Measurements from ENCODE around the gene RAB9B.

Gene RAB9B

GRCh38 chrX:103811858-103812257 lies 20.2 kb downstream of the RAB9B start:
- DNase-seq (ENCODE audit: low spot score) (no peak), FAIRE-seq (no peak)

- FAIRE-seq (no peak), DNase-seq (ENCODE audit: low spot score) (no peak)
Measured at GRCh38 chrX:103806862-103807474, 25.1 kb downstream of the RAB9B start.

GRCh38 chrX:103805860-103806259 lies 26.2 kb downstream of the RAB9B start:
- DNase-seq (ENCODE audit: low spot score) (no peak), FAIRE-seq (no peak)

GRCh38 chrX:103800318-103800717 lies 31.7 kb downstream of the RAB9B start:
- FAIRE-seq = no peak
- no peak for DNase-seq (ENCODE audit: low spot score)

GRCh38 chrX:103797691-103798090 lies 34.4 kb downstream of the RAB9B start:
- no peak for FAIRE-seq
- no peak for DNase-seq (ENCODE audit: low spot score)

GRCh38 chrX:103794119-103794518 lies 37.9 kb downstream of the RAB9B start:
- no peak for FAIRE-seq
- DNase-seq (ENCODE audit: low spot score) = no peak

GRCh38 chrX:103793545-103793940 lies 38.5 kb downstream of the RAB9B start:
- DNase-seq (ENCODE audit: low spot score) (no peak), FAIRE-seq (no peak)

GRCh38 chrX:103792916-103793544 lies 39.0 kb downstream of the RAB9B start:
- DNase-seq (ENCODE audit: low spot score) = no peak
- FAIRE-seq = no peak

GRCh38 chrX:103791826-103792485 lies 40.1 kb downstream of the RAB9B start:
- FAIRE-seq (no peak), DNase-seq (ENCODE audit: low spot score) (no peak)

GRCh38 chrX:103791228-103791627 lies 40.8 kb downstream of the RAB9B start:
- no peak for DNase-seq (ENCODE audit: low spot score)
- no peak for FAIRE-seq

- FAIRE-seq (no peak), DNase-seq (ENCODE audit: low spot score) (no peak)
Measured at GRCh38 chrX:103789004-103789403, 43.1 kb downstream of the RAB9B start.

- FAIRE-seq (no peak), DNase-seq (ENCODE audit: low spot score) (no peak)
Measured at GRCh38 chrX:103783971-103784370, 48.1 kb downstream of the RAB9B start.

GRCh38 chrX:103783196-103783595 lies 48.9 kb downstream of the RAB9B start:
- DNase-seq (ENCODE audit: low spot score) (no peak), FAIRE-seq (no peak)

- FAIRE-seq (no peak), DNase-seq (ENCODE audit: low spot score) (no peak)
Measured at GRCh38 chrX:103782640-103783039, 49.4 kb downstream of the RAB9B start.

- DNase-seq (ENCODE audit: low spot score) = no peak
- FAIRE-seq = no peak
Measured at GRCh38 chrX:103781706-103782105, 50.4 kb downstream of the RAB9B start.

- DNase-seq (ENCODE audit: low spot score) = no peak
Measured at GRCh38 chrX:103781062-103781402, 51.0 kb downstream of the RAB9B start.

GRCh38 chrX:103780336-103781061 lies 51.6 kb downstream of the RAB9B start:
- FAIRE-seq = no peak
- DNase-seq (ENCODE audit: low spot score) = no peak

More at GRCh38 chrX:103781062-103781402, 51.0 kb downstream of the RAB9B start:
- no peak for FAIRE-seq

GRCh38 chrX:103779141-103779789 lies 52.8 kb downstream of the RAB9B start:
- FAIRE-seq (no peak), DNase-seq (ENCODE audit: low spot score) (peak; percentile 3)

- FAIRE-seq (no peak), DNase-seq (ENCODE audit: low spot score) (no peak)
Measured at GRCh38 chrX:103776546-103776945, 55.5 kb downstream of the RAB9B start, which contains the start of gene PLP1. Gene PLP1 (plus strand): TSS chrX:103776840. CDS start chrX:103776996, 156 bp downstream.

- FAIRE-seq = no peak
Measured at GRCh38 chrX:103774070-103774642, 57.9 kb downstream of the RAB9B start.

GRCh38 chrX:103773445-103773844 lies 58.6 kb downstream of the RAB9B start:
- no peak for FAIRE-seq

More at GRCh38 chrX:103774070-103774642, 57.9 kb downstream of the RAB9B start:
- DNase-seq (ENCODE audit: low spot score) = peak; percentile 2

More at GRCh38 chrX:103773445-103773844, 58.6 kb downstream of the RAB9B start:
- DNase-seq (ENCODE audit: low spot score) = no peak
